K562 (cell line): ENCODE measurements around the gene ORC2.

Experiments
- CBX3 ChIP-seq, 2 experiments: IDR thresholded peaks; 1 replicate in 1 of 2; 2 replicates in 1 of 2; pipeline ENCODE4 v1.6.1; 2012; ENCODE audit warnings: inconsistent platforms in 2 of 2, low read length in 2 of 2, borderline replicate concordance in 1 of 2, control low read depth in 1 of 2
- HCFC1 ChIP-seq: IDR thresholded peaks from 2 replicates; pipeline ENCODE4 v1.6.1; 2012; ENCODE audit warnings: low read depth, low read length, improper control_type of control experiment
- HNRNPUL1 ChIP-seq: fragments of 200-400 bp; formaldehyde crosslinking; IDR thresholded peaks from 2 replicates; pipeline ENCODE4 v1.6.1; 2017; ENCODE audit warnings: low read length
- ILK ChIP-seq: fragments of 450-650 bp; IDR thresholded peaks from 2 replicates; pipeline ENCODE4 v1.6.1; 2016; ENCODE audit warnings: missing genetic modification characterization, low read depth, mild to moderate bottlenecking, missing compliant biosample characterization, moderate library complexity, borderline replicate concordance
- MAZ ChIP-seq, 2 experiments: fragments of 450-650 bp in 1 of 2; sonication (generic) in 1 of 2; formaldehyde crosslinking; IDR thresholded peaks in 1 of 2; conservative IDR thresholded peaks in 1 of 2; 2 replicates each; pipeline versions ENCODE4 v1.4.0 to v1.5.0; 2020; ENCODE audit warnings: mild to moderate bottlenecking in 1 of 2, missing genetic modification reagents in 1 of 2
- NFE2 ChIP-seq: IDR thresholded peaks from 2 replicates; pipeline ENCODE4 v1.6.1; 2014; ENCODE audit warnings: antibody characterized with exemption, low read depth
- POLR2A ChIP-seq: fragments of 450-650 bp; conservative IDR thresholded peaks from 2 replicates; pipeline ENCODE4 v1.6.1; 2016
- TOE1 ChIP-seq, 2 experiments: fragments of 450-650 bp in 1 of 2; sonication (generic) in 1 of 2; formaldehyde crosslinking in 1 of 2; IDR thresholded peaks; 2 replicates each; pipeline versions ENCODE4 v1.7.1 to v1.8.0; 2016 to 2022; ENCODE audit warnings: borderline replicate concordance in 2 of 2, mild to moderate bottlenecking in 2 of 2, antibody characterized with exemption in 1 of 2, inconsistent platforms in 1 of 2, low read depth in 1 of 2, missing genetic modification reagents in 1 of 2, moderate library complexity in 1 of 2
- ZZZ3 ChIP-seq: fragments of 450-650 bp; IDR thresholded peaks from 2 replicates; pipeline ENCODE4 v1.6.1; 2016; ENCODE audit warnings: antibody characterized with exemption, mild to moderate bottlenecking, moderate library complexity
- TF ChIP-seq, protein P1 (sequence below): fragments of 450-650 bp; IDR thresholded peaks from 2 replicates; pipeline ENCODE4 v1.6.1; 2016; ENCODE audit warnings: missing biosample characterization, missing genetic modification characterization

- no peak for TF ChIP-seq POLR2A
- no peak for TF ChIP-seq HCFC1
- no peak for TF ChIP-seq HNRNPUL1
- no peak for TF ChIP-seq CBX3 (IDR thresholded peaks at IDR 0.05; ENCODE audit: borderline replicate concordance in 1 of 2, low read length in 2 of 2)
- no peak for TF ChIP-seq MAZ (CRISPR knock-in tag; conservative IDR thresholded peaks at IDR 0.05 in 1 of 2, IDR thresholded peaks at IDR 0.05 in 1 of 2)
- no peak for TF ChIP-seq ZZZ3
- TF ChIP-seq TOE1 (IDR thresholded peaks at IDR 0.05; ENCODE audit: borderline replicate concordance): no peak
- TF ChIP-seq TOE1 (CRISPR knock-in tag; IDR thresholded peaks at IDR 0.05; ENCODE audit: borderline replicate concordance, low read depth): no peak
- no peak for TF ChIP-seq NFE2
- no peak for TF ChIP-seq ILK (tag)
- TF ChIP-seq, protein P1, sequence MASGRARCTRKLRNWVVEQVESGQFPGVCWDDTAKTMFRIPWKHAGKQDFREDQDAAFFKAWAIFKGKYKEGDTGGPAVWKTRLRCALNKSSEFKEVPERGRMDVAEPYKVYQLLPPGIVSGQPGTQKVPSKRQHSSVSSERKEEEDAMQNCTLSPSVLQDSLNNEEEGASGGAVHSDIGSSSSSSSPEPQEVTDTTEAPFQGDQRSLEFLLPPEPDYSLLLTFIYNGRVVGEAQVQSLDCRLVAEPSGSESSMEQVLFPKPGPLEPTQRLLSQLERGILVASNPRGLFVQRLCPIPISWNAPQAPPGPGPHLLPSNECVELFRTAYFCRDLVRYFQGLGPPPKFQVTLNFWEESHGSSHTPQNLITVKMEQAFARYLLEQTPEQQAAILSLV (tag): no peak
These were observed 33.9 kb downstream of the ORC2 start for GRCh38 chr2:200929334-200930249.
